T-helper 2 cell (primary cell): ENCODE data around the gene KLK1.
"Not testable (repeated sequence)": the region's sequence is repeated elsewhere in the genome, so short reads cannot be mapped to it uniquely, and the experiment has no call there.

Source experiments
- DNase-seq, 5 experiments: peaks; one replicate each; pipeline versions ENCODE4 v3.0.0 to v3.0.0-alpha.2; 2012 to 2022

Gene KLK1

GRCh38 chr19:50812474-50812873 is 11.1 kb downstream of the KLK1 start:
- no peak for DNase-seq

- not testable (repeated sequence) for DNase-seq
Observed at GRCh38 chr19:50811622-50812238, 11.9 kb downstream of the KLK1 start.

GRCh38 chr19:50808856-50809255 is 14.7 kb downstream of the KLK1 start:
- DNase-seq, result no peak

GRCh38 chr19:50804420-50805272 is 18.9 kb downstream of the KLK1 start:
- peak; percentile 90 to 99 (median 97) for DNase-seq

- DNase-seq, result peak in 3 of 5 experiments; percentile 27 to 53 (median 30)
Observed at GRCh38 chr19:50803633-50804419, 19.8 kb downstream of the KLK1 start.

- DNase-seq, result no peak
Observed at GRCh38 chr19:50801107-50801506, 22.5 kb downstream of the KLK1 start.

GRCh38 chr19:50799547-50799851 is 24.1 kb downstream of the KLK1 start:
- no peak for DNase-seq

GRCh38 chr19:50798659-50799546 is 24.7 kb downstream of the KLK1 start:
- no peak for DNase-seq

- no peak for DNase-seq
Observed at GRCh38 chr19:50797781-50798658, 25.6 kb downstream of the KLK1 start.

GRCh38 chr19:50797429-50797780 is 26.2 kb downstream of the KLK1 start:
- no peak for DNase-seq

GRCh38 chr19:50796634-50797428 is 26.8 kb downstream of the KLK1 start:
- no peak for DNase-seq

GRCh38 chr19:50796128-50796633 is 27.4 kb downstream of the KLK1 start:
- no peak for DNase-seq

GRCh38 chr19:50795664-50796073 is 27.9 kb downstream of the KLK1 start:
- DNase-seq, result no peak

GRCh38 chr19:50794876-50795663 is 28.5 kb downstream of the KLK1 start:
- DNase-seq, result no peak

- DNase-seq, result peak in 1 of 5 experiments; percentile 36
Observed at GRCh38 chr19:50794074-50794875, 29.3 kb downstream of the KLK1 start.

GRCh38 chr19:50793558-50794065 is 30.0 kb downstream of the KLK1 start:
- DNase-seq, result no peak

- no peak for DNase-seq
Observed at GRCh38 chr19:50792272-50793250, 31.0 kb downstream of the KLK1 start.
